SHP77 (cell line): ENCODE data around the gene KRTAP4-11.
"Not testable (repeated sequence)": the region's sequence is repeated elsewhere in the genome, so short reads cannot be mapped to it uniquely, and the experiment has no call there.

Source experiments
- DNase-seq, 2 experiments: peaks; one replicate each; lab custom pipeline; 2025; lab: John Stamatoyannopoulos, UW

Gene KRTAP4-11

DNA sequence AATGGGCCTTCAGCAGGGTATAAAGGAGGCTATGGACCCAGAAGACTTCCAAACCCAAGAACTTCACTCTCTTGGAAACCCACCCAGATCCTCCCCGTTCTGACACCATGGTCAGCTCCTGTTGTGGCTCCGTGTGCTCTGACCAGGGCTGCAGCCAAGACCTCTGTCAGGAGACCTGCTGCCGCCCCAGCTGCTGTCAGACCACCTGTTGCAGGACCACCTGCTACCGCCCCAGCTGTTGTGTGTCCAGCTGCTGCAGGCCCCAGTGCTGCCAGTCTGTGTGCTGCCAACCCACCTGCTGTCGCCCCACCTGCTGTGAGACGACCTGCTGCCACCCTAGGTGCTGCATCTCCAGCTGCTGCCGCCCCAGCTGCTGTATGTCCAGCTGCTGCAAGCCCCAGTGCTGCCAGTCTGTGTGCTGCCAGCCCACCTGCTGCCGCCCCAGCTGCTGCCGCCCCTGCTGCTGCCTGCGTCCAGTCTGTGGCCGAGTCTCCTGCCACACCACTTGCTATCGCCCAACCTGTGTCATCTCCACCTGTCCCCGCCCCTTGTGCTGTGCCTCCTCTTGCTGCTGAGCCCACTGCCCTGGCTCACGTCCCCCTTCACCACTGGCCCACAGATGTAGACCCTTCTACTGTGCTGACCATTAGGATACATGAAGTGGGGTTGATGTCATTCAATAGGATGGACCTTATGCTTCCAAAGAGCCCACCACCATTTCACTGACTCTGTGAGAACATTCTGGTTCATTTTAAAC is 33.9 kb downstream of the KRTAP4-11 start, which contains the start of gene KRTAP4-7:
Gene KRTAP4-7 (plus strand): TSS at position 51 of the 757 bp plus-strand sequence. CDS start 57 bp downstream, at position 108.
- not testable (repeated sequence) for DNase-seq

DNA sequence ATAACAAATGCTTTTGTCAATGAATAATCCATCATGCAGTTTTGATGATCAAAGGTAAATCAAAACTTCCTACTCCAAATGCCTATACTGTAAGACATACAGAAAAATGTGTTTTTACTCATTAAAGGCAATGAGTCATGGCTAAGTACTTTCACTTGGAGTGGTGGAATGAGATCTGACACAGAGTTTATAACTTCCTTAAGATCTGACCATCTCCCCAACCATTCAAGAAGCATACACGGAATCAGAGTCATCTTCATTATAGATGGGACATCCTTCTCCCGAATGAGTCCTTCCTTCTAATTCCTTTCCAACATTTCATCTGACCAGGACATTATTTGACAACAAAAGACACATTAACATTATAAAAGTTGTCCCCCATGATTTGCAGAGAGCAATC is 34.7 kb downstream of the KRTAP4-11 start:
- not testable (repeated sequence) for DNase-seq

DNA sequence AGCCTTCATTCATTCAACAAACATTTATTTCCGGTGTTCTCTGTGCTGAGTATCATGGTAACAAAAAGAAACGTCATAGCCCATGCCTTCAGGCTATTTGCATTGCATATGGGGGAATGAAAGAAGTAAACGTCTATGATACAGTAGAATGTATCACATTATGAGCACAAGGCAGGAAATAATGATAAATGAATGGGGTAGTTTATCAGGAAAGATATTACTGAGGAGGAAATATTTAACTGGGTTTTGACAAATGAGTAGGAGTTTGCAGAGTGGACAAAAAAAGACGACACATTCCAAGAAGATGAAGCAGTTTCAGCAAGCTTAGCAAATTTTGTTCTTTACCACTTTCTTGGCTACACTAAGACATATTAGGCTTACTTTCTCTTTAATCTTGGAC is 35.5 kb downstream of the KRTAP4-11 start:
- no peak for DNase-seq

DNA sequence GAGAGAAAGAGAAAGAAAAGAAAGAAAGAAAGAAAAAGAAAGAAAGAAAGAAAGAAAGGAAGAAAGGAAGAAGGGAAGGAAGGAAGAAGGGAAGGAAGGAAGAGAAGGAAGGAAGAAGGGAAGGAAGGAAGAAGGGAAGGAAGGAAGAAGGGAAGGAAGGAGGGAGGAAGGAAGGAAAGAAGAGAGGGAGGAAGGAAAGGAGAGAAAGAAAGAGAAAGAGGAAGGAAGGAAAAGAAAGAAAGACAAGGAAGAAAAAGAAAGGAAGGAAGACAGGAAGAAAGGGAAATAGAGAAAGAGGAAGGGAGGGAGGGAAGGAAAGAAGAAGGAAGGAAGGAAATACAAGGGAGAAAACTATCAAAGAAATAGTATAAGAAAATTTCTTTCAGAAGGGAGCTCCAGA is 41.4 kb downstream of the KRTAP4-11 start:
- no peak for DNase-seq

DNA sequence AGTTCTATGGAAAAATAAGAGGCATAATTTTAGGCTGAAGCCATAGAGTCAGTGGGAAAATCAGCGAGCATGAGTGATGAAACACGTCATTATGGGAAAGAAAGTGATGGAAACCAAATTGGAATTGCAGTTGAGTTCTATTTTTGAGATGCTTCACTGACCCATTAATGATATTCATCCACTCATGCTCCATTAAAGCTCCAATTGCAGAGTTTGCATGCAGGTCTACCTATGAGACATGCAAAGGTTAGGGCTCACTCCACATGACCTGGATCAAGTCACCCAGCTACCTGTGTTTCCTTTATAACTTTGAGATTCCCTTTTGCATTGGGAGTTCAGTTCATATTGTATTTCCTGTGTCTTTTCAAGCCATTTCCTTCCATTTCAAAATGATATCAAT is 44.5 kb downstream of the KRTAP4-11 start:
- DNase-seq, result no peak

DNA sequence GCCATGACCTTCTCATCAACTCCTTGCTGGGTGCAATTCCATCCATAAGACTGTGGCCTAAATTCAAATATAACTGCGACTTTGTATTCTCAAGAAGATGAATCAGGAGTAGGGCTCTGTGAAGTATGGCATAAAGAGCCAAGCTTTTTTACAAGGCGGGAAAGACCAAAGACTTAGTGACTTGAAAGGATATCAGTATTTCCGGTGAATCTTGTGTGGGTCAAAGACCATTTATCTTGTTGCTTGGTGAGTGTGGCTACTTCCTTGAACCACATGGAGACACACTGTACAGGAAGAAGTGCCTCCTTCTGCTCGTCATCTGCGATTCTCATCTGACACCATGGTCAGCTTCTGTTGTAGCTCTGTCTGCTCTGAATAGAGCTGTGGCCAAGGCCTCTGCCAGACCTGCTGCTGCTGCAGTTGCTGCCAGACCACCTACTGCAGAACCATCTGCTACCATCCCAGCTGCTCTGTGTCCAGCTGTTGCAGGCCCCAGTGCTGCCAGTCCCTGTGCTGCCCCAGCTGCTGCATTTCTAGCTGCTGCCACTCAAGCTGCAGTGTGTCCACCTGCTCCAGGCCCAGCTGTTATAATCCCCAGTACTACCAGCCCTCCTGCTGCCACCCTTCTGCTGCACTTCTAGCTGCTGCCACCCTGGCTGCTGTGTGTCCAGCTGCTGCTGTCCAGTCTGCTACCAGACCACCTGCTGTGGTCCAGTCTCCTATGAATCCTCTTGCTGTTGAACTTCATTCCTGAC is 46.4 kb downstream of the KRTAP4-11 start:
- no peak for DNase-seq

DNA sequence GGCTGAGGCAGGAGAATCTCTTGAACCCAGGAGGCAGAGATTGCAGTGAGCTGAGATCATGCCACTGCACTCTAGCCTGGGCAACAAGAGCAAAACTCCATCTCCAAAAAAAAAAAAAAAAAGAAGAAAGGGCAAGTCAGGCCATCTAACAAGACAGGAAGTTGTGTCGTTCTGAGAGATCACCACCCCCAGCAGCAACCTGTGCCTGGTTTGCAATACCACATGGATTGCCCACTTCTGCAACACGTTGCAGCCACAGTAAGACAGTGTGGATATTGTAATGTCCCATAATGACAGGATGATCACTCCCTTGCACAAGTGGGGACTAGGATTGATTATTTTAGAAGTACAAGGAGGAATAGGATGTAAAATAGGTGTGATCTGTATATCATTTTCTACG is 49.1 kb downstream of the KRTAP4-11 start:
- no peak for DNase-seq

DNA sequence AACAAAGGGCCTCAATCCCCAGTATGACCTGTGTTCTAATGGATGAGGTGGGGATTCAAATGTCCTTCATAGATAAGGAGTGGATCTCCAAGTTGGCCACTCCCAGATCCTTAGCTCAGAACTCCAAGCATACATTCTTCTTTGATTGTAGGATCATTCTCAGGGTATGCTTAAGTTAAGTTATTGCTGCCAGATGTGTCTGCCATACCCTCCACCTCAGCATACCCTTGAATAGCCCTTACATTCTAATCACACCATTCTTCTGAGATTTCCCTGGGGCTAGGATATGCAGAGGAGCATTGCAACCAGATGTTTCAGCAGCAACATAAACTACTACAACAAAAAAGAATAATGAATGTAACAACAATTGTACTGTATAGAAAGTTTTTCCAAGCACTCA is 50.9 kb downstream of the KRTAP4-11 start:
- no peak for DNase-seq
